ENCODE measurements around the gene ETFA. TPM values are rescaled to one million over a fixed set of nuclear protein-coding genes. Genes with fewer than 3 reads are reported as not detected.

The ETFA gene
- total and polyA plus RNA-seq, 9 of the 15 experiments (the other 6 are each of a cell fraction or from before 2014, with no cell fraction given): 130 to 543 (median 232) TPM

GRCh38 chr15:76253691-76254473 is 57.4 kb downstream of the ETFA start:
- Histone ChIP-seq H3K9me3 (replicated peaks; ENCODE audit: control insufficient read depth, insufficient read depth, low read depth, low read length) (no peaks in the 10 kb centered on the region), H3K4me2 (ENCODE audit: insufficient read depth, low read length) (no peak overlapping the region), H3K4me1 (replicated peaks in 1 of 2; ENCODE audit: control insufficient read depth in 2 of 2, insufficient read depth in 2 of 2, low read length in 2 of 2) (no peaks in the 10 kb centered on the region), H4K20me1 (replicated peaks; ENCODE audit: control insufficient read depth, insufficient read depth, low read length) (no peaks in the 10 kb centered on the region), H3K79me2 (ENCODE audit: control insufficient read depth, insufficient read depth, low read length) (peaks cover 6% of the 10 kb centered on the region; the same call in 1 of the 3 replicates), H3K27ac (ENCODE audit: extremely low read depth, low read depth, low read length) (no peak overlapping the region), H2AFZ (ENCODE audit: low read depth, low read length) (no peak overlapping the region), H3K9me1 (ENCODE audit: control insufficient read depth, insufficient read depth, low read length) (no peaks in the 10 kb centered on the region), H3K36me3 (ENCODE audit: control insufficient read depth, insufficient read depth, low read length) (peaks cover 19% of the 10 kb centered on the region; the same call in 2 of the 3 replicates), H3K9ac (ENCODE audit: insufficient read depth in 1 of 2, low read depth in 2 of 2, low read length in 2 of 2) (no peak overlapping the region), H3K27me3 (ENCODE audit: control insufficient read depth in 2 of 2, insufficient read depth in 2 of 2, low read length in 2 of 2) (no peaks in the 10 kb centered on the region), H3K4me3 (no peak overlapping the region)
- POLR2A ChIA-PET: interaction anchor here (0.6 kb wide), 1 partner anchor 76 kb away, joined by 3 read pairs; no protein-coding TSS in a partner anchor
- DNase-seq (ENCODE audit: extremely low read depth in 1 of 4, low spot score in 3 of 4) (no peak), FAIRE-seq (no peak), ATAC-seq (no peak)
- TF ChIP-seq ETS2 (tag; IDR thresholded peaks at IDR 0.05; ENCODE audit: borderline replicate concordance, poor library complexity, severe bottlenecking): no peak
- TF ChIP-seq, protein P1, sequence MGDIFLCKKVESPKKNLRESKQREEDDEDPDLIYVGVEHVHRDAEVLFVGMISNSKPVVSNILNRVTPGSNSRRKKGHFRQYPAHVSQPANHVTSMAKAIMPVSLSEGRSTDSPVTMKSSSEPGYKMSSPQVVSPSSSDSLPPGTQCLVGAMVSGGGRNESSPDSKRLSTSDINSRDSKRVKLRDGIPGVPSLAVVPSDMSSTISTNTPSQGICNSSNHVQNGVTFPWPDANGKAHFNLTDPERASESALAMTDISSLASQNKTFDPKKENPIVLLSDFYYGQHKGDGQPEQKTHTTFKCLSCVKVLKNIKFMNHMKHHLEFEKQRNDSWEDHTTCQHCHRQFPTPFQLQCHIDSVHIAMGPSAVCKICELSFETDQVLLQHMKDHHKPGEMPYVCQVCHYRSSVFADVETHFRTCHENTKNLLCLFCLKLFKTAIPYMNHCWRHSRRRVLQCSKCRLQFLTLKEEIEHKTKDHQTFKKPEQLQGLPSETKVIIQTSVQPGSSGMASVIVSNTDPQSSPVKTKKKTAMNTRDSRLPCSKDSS (IDR thresholded peaks at IDR 0.05; ENCODE audit: low read depth, partially characterized antibody): no peak
- no peak for TF ChIP-seq TCFL5 (CRISPR knock-in tag; conservative IDR thresholded peaks at IDR 0.05)
- TF ChIP-seq TFE3 (CRISPR knock-in tag; IDR thresholded peaks at IDR 0.05): no peak
- no peak for TF ChIP-seq ZFP30 (CRISPR knock-in tag; IDR thresholded peaks at IDR 0.05; ENCODE audit: borderline replicate concordance)
- TF ChIP-seq VEZF1 (CRISPR knock-in tag; IDR thresholded peaks at IDR 0.05): no peak
- TF ChIP-seq ZNF174 (CRISPR knock-in tag; IDR thresholded peaks at IDR 0.05): no peak
- TF ChIP-seq ZNF785 (CRISPR knock-in tag; IDR thresholded peaks at IDR 0.05): no peak
- TF ChIP-seq SIRT6 (IDR thresholded peaks at IDR 0.05; ENCODE audit: low read depth, low read length): no peak
- TF ChIP-seq, protein P2, sequence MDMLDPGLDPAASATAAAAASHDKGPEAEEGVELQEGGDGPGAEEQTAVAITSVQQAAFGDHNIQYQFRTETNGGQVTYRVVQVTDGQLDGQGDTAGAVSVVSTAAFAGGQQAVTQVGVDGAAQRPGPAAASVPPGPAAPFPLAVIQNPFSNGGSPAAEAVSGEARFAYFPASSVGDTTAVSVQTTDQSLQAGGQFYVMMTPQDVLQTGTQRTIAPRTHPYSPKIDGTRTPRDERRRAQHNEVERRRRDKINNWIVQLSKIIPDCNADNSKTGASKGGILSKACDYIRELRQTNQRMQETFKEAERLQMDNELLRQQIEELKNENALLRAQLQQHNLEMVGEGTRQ (CRISPR knock-in tag; IDR thresholded peaks at IDR 0.05): no peak
- no peak for TF ChIP-seq RBBP5 (IDR thresholded peaks at IDR 0.05; ENCODE audit: borderline replicate concordance, insufficient read depth, low read length, poor library complexity, severe bottlenecking)
- TF ChIP-seq FOXK2 (conservative IDR thresholded peaks at IDR 0.05 in 1 of 2, IDR thresholded peaks at IDR 0.05 in 1 of 2; ENCODE audit: low read depth in 2 of 2): no peak
- no peak for TF ChIP-seq RUNX1 (IDR thresholded peaks at IDR 0.05; ENCODE audit: low read depth)
- no TSS peak for BruUV-seq (replicated peaks)
- in situ Hi-C loops (cut with MboI) (no loop called here), intact Hi-C loops (cut with micrococcal nuclease) (no loop called here)
- WGBS (ENCODE audit: insufficient coverage, low coverage, missing lambda C conversion rate): 93% methylated on average over 3 of the region's 3 CpGs
- CTCF ChIA-PET (ENCODE audit: low intra/inter-chr PET ratio): no interaction called here
